GM18502 (cell line): ENCODE data around the gene FBXW9.
"Not testable (repeated sequence)": the region's sequence is repeated elsewhere in the genome, so short reads cannot be mapped to it uniquely, and the experiment has no call there.

Experiments
- ATAC-seq: cut with Tn5 transposase; IDR thresholded peaks from one replicate; pipeline ENCODE4 v1.9.1; 2021; ENCODE audit warnings: mild to moderate bottlenecking; ENCODE audit not compliant: unreplicated experiment, poor library complexity

The FBXW9 gene

GRCh38 chr19:12664406-12665280 lies 31.8 kb downstream of the FBXW9 start:
- no peak for ATAC-seq

- ATAC-seq, result no peak
These were observed 35.5 kb downstream of the FBXW9 start for GRCh38 chr19:12660980-12661379.

GRCh38 chr19:12657966-12658365 lies 38.5 kb downstream of the FBXW9 start:
- no peak for ATAC-seq

- ATAC-seq, result no peak
These were observed 39.4 kb downstream of the FBXW9 start for GRCh38 chr19:12656899-12657571.

GRCh38 chr19:12655546-12655945 lies 40.9 kb downstream of the FBXW9 start:
- no peak for ATAC-seq

GRCh38 chr19:12652219-12652618 lies 44.2 kb downstream of the FBXW9 start:
- ATAC-seq, result no peak

- ATAC-seq, result no peak
These were observed 46.5 kb downstream of the FBXW9 start for GRCh38 chr19:12649941-12650340.

- no peak for ATAC-seq
These were observed 48.3 kb downstream of the FBXW9 start for GRCh38 chr19:12648088-12648487.

GRCh38 chr19:12647490-12648071 lies 48.9 kb downstream of the FBXW9 start:
- ATAC-seq, result no peak

- ATAC-seq, result no peak
These were observed 49.4 kb downstream of the FBXW9 start for GRCh38 chr19:12647047-12647446.

- ATAC-seq, result no peak
These were observed 49.9 kb downstream of the FBXW9 start for GRCh38 chr19:12646551-12646950.

- not testable (repeated sequence) for ATAC-seq
These were observed 52.7 kb downstream of the FBXW9 start for GRCh38 chr19:12643716-12644115.

GRCh38 chr19:12642506-12642905 lies 53.9 kb downstream of the FBXW9 start:
- no peak for ATAC-seq

- no peak for ATAC-seq
These were observed 55.0 kb downstream of the FBXW9 start for GRCh38 chr19:12641456-12641855.

- no peak for ATAC-seq
These were observed 56.4 kb downstream of the FBXW9 start for GRCh38 chr19:12639901-12640613.
